Measurements from ENCODE around the gene EMILIN3. TPM values are rescaled to one million over a fixed set of nuclear protein-coding genes. Genes with fewer than 3 reads are reported as not detected.

The EMILIN3 gene
- total RNA-seq, 4 donors from 2014 or later: 1.8 to 84.6 (median 32.9) TPM

- TF ChIP-seq POLR2A (IDR thresholded peaks at IDR 0.05): no peak
- no peak for TF ChIP-seq CTCF (IDR thresholded peaks at IDR 0.05)
- no peaks in the 10 kb centered on the region for H3K36me3 ChIP-seq
- WGBS, 2 donors: 90 to 95% methylated on average over 4 of the region's 4 CpGs
- no peaks in the 10 kb centered on the region for H3K27me3 ChIP-seq
- no peak overlapping the region for H3K4me3 ChIP-seq
- no peaks in the 10 kb centered on the region for H3K9me3 ChIP-seq
- H3K27ac ChIP-seq: no peak overlapping the region
- peaks cover 0 to 32% (median 7%) of the 10 kb centered on the region in 4 donors for H3K4me1 ChIP-seq
- no peak for DNase-seq (ENCODE audit: low spot score in 2 of 2)
These were observed 29.7 kb downstream of the EMILIN3 start for GRCh38 chr20:41336711-41337492.

GRCh38 chr20:41335591-41335990 lies 31.0 kb downstream of the EMILIN3 start:
- 67 to 73% methylated on average over 1 of the region's 1 CpG for WGBS, 2 donors
- Histone ChIP-seq H3K9me3 (no peaks in the 10 kb centered on the region), H3K4me3 (no peak overlapping the region), H3K36me3 (no peaks in the 10 kb centered on the region), H3K27ac (peak overlapping the region in 2 of 4 donors; percentile 30 to 74), H3K27me3 (no peaks in the 10 kb centered on the region), H3K4me1 (peaks cover 0 to 21% (median 4%) of the 10 kb centered on the region in 4 donors)
- TF ChIP-seq POLR2A (IDR thresholded peaks at IDR 0.05): no peak
- no peak for TF ChIP-seq CTCF (IDR thresholded peaks at IDR 0.05)
- TF ChIP-seq EP300 (IDR thresholded peaks at IDR 0.05): no peak
- no peak for DNase-seq (ENCODE audit: low spot score in 2 of 2)

- H3K9me3 ChIP-seq: no peaks in the 10 kb centered on the region
- no peak for DNase-seq (ENCODE audit: low spot score in 2 of 2)
- H3K27me3 ChIP-seq: no peaks in the 10 kb centered on the region
- H3K27ac ChIP-seq: peak overlapping the region; percentile 15 to 74 (median 50)
- no peak overlapping the region for H3K4me3 ChIP-seq
- H3K4me1 ChIP-seq: peaks cover 0 to 18% (median 7%) of the 10 kb centered on the region in 4 donors
- H3K36me3 ChIP-seq: no peaks in the 10 kb centered on the region
- 63 to 79% methylated on average over 15 of the region's 15 CpGs for WGBS, 2 donors
- TF ChIP-seq CTCF (IDR thresholded peaks at IDR 0.05) (no peak), EP300 (IDR thresholded peaks at IDR 0.05) (peak in 1 of 2 donors; percentile 44), POLR2A (IDR thresholded peaks at IDR 0.05) (no peak)
These were observed 31.9 kb downstream of the EMILIN3 start for GRCh38 chr20:41334443-41335421.

GRCh38 chr20:41334036-41334435 lies 32.6 kb downstream of the EMILIN3 start:
- 80 to 86% methylated on average over 2 of the region's 2 CpGs for WGBS, 2 donors
- H3K36me3 ChIP-seq: no peaks in the 10 kb centered on the region
- H3K27ac ChIP-seq: peak overlapping the region in 2 of 4 donors; percentile 48 to 74
- H3K4me1 ChIP-seq: peaks cover 0 to 22% (median 12%) of the 10 kb centered on the region in 4 donors
- no peak for DNase-seq (ENCODE audit: low spot score in 2 of 2)
- no peak overlapping the region for H3K4me3 ChIP-seq
- H3K27me3 ChIP-seq: no peaks in the 10 kb centered on the region
- no peak for TF ChIP-seq POLR2A (IDR thresholded peaks at IDR 0.05)
- no peak for TF ChIP-seq EP300 (IDR thresholded peaks at IDR 0.05)
- TF ChIP-seq CTCF (IDR thresholded peaks at IDR 0.05): no peak
- no peaks in the 10 kb centered on the region for H3K9me3 ChIP-seq
